GM21529 (cell line): Measurements from ENCODE around the gene SLC45A3.

Experiments used
- ATAC-seq: cut with Tn5 transposase; IDR thresholded peaks from one replicate; pipeline ENCODE4 v1.9.1; 2021; ENCODE audit not compliant: unreplicated experiment

SLC45A3 gene

GRCh38 chr1:205669341-205670149 is 10.8 kb downstream of the SLC45A3 start:
- peak; percentile 37 for ATAC-seq

- ATAC-seq: peak; percentile 31
Observed at GRCh38 chr1:205668951-205669340, 11.4 kb downstream of the SLC45A3 start.

GRCh38 chr1:205667909-205668643 is 12.2 kb downstream of the SLC45A3 start:
- no peak for ATAC-seq

- ATAC-seq: no peak
Observed at GRCh38 chr1:205666372-205667166, 13.7 kb downstream of the SLC45A3 start.

- no peak for ATAC-seq
Observed at GRCh38 chr1:205665201-205666045, 14.9 kb downstream of the SLC45A3 start.

GRCh38 chr1:205664399-205665017 is 15.8 kb downstream of the SLC45A3 start:
- ATAC-seq: no peak

- ATAC-seq: no peak
Observed at GRCh38 chr1:205663286-205663936, 16.9 kb downstream of the SLC45A3 start.

- no peak for ATAC-seq
Observed at GRCh38 chr1:205662791-205663190, 17.5 kb downstream of the SLC45A3 start.

GRCh38 chr1:205662135-205662738 is 18.1 kb downstream of the SLC45A3 start:
- no peak for ATAC-seq

GRCh38 chr1:205661429-205662134 is 18.7 kb downstream of the SLC45A3 start:
- no peak for ATAC-seq

- no peak for ATAC-seq
Observed at GRCh38 chr1:205660361-205660760, 19.9 kb downstream of the SLC45A3 start.

- ATAC-seq: peak; percentile 61
Observed at GRCh38 chr1:205658943-205659581, 21.2 kb downstream of the SLC45A3 start.

- ATAC-seq: no peak
Observed at GRCh38 chr1:205656236-205656635, 24.1 kb downstream of the SLC45A3 start.

- no peak for ATAC-seq
Observed at GRCh38 chr1:205652984-205653383, 27.3 kb downstream of the SLC45A3 start.

GRCh38 chr1:205650241-205650640 is 30.1 kb downstream of the SLC45A3 start:
- ATAC-seq: no peak

GRCh38 chr1:205645519-205645918 is 34.8 kb downstream of the SLC45A3 start:
- no peak for ATAC-seq

- no peak for ATAC-seq
Observed at GRCh38 chr1:205642679-205643307, 37.5 kb downstream of the SLC45A3 start.

- no peak for ATAC-seq
Observed at GRCh38 chr1:205639567-205639966, 40.7 kb downstream of the SLC45A3 start.
